ENCODE measurements around the gene TTC36.
"Not testable (repeated sequence)": the region's sequence is repeated elsewhere in the genome, so short reads cannot be mapped to it uniquely, and the experiment has no call there.

Gene TTC36, protein sequence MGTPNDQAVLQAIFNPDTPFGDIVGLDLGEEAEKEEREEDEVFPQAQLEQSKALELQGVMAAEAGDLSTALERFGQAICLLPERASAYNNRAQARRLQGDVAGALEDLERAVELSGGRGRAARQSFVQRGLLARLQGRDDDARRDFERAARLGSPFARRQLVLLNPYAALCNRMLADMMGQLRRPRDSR

DNA sequence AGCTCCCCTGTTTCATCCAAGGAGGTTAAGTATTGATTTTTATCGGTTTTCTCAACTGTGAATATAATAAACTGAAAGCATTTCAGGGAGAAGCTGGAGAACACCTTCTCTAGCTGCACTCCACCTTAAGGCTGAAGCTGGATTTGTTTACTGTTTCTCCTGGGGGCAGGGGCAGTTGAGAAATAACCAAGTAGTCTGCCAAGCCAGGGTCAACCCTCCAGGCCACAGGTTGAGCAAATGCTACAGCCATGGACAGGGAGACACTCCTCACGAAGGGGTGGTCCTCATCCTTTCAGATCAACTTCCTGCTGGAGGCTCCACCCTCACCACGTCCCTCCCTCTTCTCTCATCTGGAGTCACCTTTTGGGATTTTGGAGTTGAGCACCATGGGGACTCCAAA lies at the start of gene TTC36:
TTC36 (plus strand) TSS at position 366 of the 400 bp plus-strand sequence; CDS start at position 387, 21 bp downstream.
- DNase-seq: no peak

DNA sequence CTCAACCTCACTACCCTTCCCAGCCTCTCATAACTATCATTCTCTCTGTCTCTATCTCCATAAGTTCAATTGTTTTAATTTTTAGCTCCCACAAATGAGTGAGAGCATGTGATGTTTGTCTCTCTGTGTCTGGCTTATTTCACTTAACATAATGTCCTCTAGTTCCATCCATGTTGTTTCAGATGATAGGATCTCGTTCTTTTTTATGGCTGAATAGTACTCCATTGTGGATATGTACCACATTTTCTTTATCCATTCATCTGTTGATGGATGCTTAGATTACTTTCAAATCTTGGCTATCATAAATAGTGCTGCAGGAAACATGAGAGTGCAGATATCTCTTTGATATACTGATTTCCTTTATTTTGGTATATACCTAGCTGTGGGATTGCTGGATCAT lies 46.0 kb upstream of the TTC36 start:
- DNase-seq: not testable (repeated sequence)

DNA sequence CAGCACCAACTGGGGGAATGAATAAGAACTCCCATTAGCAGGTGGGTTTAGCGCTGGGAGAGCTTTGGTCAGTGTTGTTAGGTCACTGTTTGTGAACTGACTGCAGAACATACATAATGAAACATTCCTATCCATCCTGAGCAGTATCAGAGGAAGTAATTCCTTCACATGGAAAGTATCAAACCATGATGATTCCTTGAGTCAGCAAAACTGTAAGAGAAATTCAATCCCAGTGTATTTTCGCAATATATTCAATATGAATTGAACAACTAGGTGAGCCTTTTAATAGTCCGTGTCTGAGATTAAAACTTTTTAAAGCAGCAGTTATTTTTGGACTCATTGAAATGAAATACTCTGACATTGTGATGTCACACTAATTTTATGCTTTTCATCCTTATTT lies 42.9 kb upstream of the TTC36 start:
- no peak for DNase-seq

DNA sequence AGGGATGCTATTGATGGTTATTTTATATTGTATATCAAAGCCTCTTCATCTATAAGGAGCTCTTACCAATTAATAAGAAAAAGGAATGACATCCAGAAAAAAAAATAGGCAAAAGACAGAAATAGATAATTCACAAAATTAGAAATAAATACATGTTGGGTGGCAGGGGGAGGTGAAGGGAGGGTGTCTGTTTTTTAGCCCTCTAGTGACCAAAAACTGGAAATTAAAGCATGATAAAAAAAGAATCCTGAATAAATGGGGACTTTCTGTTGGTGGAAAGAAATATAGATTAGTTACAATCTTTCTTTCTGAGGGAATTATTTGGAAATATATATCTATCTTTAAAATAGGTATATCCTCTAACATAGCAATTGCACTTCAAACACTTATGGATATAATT lies 42.0 kb upstream of the TTC36 start:
- DNase-seq: no peak

DNA sequence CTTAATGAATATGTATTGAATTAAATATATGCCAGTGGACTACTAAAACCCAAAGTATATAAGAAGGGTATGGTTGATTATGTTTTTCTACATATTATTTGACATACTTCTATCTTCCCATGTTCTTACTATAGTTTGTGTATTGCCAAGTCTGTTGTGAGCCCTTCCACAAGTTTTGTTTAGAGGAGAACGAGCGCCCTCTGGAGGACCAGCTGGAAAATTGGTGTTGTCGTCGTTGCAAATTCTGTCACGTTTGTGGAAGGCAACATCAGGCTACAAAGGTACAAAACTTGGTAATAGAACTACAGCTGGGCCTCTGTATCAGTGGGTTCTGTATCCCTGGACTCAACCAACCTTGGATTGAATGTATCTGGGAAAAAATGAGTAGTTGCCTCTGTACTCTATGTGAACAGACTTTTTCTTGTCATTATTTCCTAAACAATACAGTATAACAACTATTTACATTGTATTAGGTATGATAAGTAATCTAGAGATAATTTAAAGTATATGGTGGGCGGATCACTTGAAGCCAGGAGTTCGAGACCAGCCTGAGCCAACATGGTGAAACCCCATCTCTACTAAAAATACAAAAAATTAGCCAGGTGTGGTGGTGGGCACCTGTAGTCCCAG lies 38.7 kb upstream of the TTC36 start:
- DNase-seq: no peak

DNA sequence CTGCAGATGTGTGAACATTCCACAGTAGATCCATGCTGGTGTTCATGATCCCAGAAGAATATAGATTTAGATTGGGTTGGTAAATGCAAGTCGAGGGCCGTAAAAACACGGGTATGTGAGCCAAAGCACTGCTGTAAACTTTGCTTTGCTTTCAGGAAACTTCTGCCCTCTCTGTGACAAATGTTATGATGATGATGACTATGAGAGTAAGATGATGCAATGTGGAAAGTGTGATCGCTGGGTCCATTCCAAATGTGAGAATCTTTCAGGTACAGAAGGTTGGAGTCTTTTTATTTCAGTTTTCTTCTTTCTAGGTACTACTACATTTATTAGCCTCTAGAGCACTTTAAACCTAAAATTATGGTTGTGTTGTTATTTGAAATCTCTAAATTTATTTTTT lies 36.2 kb upstream of the TTC36 start:
- no peak for DNase-seq

DNA sequence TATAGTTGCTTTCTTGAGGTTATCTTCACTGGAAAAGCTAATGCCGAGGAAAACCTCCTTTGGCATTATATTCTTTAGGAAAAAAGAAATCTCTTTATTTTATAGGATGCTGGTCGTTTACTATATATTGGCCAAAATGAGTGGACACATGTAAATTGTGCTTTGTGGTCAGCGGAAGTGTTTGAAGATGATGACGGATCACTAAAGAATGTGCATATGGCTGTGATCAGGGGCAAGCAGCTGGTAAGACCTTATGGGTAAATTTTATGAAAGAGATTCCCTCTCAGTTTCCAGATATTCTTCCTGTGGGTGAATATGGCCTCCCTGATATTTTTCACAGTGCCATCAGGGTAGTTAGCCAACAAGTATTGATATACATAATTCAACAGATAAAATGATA lies 29.4 kb upstream of the TTC36 start:
- DNase-seq: no peak

DNA sequence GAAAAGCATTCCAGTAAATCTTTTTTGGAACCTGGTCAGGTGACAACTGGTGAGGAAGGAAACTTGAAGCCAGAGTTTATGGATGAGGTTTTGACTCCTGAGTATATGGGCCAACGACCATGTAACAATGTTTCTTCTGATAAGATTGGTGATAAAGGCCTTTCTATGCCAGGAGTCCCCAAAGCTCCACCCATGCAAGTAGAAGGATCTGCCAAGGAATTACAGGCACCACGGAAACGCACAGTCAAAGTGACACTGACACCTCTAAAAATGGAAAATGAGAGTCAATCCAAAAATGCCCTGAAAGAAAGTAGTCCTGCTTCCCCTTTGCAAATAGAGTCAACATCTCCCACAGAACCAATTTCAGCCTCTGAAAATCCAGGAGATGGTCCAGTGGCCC lies 24.1 kb upstream of the TTC36 start:
- DNase-seq: no peak

DNA sequence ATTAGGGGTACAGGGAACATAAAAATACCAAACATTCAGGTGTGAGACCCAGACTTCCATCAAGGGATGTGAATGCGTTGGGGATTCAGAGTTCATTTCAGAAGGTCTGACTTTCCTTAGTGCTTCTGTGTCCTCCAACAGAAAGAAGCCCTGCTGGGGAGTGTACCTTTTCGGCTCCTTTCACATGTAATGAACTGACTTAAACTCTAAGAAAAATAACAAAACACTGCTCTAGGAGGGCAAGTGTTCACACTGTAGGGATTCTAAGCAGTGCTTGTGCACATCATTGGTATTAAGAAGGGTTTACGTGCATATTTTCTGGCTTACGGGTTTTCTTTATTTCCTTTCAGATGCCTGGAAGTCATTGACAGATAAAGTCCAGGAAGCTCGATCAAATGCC lies 15.7 kb upstream of the TTC36 start:
- DNase-seq: no peak

DNA sequence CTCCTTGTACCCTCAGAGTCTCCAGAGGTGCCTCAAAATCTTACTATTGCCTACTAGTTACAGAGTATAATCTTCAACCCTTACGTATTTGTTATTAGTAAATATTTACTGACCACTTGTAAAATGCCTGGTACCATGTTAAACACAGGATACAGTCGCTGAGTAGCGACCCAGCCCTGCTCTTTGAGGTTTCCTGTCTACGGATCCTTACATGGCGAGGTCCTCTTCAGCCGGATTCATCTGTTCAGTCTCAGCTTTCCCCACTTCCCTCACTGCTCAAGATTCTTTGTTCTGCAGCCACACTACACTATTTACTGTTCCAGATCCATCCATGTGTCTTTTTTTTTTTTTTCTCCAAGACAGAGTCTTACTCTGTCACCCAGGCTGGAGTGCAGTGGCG lies 13.2 kb upstream of the TTC36 start:
- no peak for DNase-seq

DNA sequence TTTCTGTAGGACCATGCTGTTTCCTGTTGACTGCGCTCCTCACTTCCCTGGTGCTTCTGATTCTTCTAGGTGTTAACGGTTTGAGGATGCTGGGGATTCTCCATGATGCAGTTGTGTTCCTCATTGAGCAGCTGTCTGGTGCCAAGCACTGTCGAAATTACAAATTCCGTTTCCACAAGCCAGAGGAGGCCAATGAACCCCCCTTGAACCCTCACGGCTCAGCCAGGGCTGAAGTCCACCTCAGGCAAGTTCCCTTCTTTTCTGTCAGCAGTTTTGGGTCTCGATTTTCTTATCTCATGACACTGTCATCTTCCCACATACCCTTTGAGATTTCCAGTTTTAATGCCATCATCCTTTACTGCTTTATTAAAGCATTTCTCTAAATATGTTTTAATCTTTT lies 7.7 kb upstream of the TTC36 start:
- no peak for DNase-seq

DNA sequence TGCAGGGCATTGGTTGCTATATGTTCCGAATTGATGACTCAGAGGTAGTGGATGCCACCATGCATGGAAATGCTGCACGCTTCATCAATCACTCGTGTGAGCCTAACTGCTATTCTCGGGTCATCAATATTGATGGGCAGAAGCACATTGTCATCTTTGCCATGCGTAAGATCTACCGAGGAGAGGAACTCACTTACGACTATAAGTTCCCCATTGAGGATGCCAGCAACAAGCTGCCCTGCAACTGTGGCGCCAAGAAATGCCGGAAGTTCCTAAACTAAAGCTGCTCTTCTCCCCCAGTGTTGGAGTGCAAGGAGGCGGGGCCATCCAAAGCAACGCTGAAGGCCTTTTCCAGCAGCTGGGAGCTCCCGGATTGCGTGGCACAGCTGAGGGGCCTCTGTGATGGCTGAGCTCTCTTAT lies 5.4 kb upstream of the TTC36 start:
- DNase-seq: no peak

DNA sequence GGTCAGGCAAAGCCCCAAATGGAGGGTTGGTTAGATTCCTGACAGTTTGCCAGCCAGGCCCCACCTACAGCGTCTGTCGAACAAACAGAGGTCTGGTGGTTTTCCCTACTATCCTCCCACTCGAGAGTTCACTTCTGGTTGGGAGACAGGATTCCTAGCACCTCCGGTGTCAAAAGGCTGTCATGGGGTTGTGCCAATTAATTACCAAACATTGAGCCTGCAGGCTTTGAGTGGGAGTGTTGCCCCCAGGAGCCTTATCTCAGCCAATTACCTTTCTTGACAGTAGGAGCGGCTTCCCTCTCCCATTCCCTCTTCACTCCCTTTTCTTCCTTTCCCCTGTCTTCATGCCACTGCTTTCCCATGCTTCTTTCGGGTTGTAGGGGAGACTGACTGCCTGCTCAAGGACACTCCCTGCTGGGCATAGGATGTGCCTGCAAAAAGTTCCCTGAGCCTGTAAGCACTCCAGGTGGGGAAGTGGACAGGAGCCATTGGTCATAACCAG lies 4.7 kb upstream of the TTC36 start:
- DNase-seq: no peak

DNA sequence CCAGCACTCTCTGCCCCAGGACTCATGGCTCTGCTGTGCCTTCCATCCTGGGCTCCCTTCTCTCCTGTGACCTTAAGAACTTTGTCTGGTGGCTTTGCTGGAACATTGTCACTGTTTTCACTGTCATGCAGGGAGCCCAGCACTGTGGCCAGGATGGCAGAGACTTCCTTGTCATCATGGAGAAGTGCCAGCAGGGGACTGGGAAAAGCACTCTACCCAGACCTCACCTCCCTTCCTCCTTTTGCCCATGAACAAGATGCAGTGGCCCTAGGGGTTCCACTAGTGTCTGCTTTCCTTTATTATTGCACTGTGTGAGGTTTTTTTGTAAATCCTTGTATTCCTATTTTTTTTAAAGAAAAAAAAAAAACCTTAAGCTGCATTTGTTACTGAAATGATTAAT lies 2.9 kb upstream of the TTC36 start:
- no peak for DNase-seq

DNA sequence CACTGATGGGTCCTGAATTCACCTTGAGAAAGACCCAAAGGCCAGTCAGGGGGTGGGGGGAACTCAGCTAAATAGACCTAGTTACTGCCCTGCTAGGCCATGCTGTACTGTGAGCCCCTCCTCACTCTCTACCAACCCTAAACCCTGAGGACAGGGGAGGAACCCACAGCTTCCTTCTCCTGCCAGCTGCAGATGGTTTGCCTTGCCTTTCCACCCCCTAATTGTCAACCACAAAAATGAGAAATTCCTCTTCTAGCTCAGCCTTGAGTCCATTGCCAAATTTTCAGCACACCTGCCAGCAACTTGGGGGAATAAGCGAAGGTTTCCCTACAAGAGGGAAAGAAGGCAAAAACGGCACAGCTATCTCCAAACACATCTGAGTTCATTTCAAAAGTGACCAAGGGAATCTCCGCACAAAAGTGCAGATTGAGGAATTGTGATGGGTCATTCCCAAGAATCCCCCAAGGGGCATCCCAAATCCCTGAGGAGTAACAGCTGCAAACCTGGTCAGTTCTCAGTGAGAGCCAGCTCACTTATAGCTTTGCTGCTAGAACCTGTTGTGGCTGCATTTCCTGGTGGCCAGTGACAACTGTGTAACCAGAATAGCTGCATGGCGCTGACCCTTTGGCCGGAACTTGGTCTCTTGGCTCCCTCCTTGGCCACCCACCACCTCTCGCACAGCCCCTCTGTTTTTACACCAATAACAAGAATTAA lies 2.4 kb upstream of the TTC36 start:
- no peak for DNase-seq

DNA sequence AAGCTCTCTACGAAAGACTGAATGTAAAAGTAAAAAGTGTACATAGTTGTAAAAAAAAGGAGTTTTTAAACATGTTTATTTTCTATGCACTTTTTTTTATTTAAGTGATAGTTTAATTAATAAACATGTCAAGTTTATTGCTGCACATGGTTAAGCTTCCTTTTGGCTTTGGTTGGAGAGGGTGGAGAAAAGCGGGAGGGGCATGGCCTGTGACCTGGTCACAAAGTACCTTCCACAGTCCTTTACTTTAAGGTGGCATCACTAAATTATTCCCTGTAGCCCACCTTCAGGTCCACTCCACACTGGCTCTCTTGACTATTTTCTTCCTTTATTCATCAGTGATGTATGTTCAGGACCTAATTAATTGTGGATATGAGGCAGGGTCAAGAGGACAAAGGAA lies 586 bp upstream of the TTC36 start:
- no peak for DNase-seq

DNA sequence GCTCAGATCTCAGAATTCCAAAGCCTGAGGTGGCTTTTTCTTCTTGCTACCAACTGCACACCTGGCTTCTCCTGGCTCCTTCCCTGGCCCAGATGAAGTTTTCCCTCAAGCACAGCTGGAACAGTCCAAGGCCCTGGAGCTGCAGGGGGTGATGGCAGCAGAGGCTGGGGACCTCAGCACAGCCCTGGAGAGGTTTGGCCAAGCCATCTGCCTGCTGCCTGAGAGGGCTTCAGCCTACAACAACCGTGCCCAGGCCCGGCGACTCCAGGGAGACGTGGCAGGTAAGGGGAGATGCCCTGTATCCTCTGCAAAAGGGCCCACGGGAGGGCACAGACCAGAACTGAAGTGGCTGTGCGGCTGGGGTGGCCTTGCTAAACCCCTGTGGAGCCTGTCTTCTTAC lies 1.2 kb downstream of the TTC36 start:
- no peak for DNase-seq

DNA sequence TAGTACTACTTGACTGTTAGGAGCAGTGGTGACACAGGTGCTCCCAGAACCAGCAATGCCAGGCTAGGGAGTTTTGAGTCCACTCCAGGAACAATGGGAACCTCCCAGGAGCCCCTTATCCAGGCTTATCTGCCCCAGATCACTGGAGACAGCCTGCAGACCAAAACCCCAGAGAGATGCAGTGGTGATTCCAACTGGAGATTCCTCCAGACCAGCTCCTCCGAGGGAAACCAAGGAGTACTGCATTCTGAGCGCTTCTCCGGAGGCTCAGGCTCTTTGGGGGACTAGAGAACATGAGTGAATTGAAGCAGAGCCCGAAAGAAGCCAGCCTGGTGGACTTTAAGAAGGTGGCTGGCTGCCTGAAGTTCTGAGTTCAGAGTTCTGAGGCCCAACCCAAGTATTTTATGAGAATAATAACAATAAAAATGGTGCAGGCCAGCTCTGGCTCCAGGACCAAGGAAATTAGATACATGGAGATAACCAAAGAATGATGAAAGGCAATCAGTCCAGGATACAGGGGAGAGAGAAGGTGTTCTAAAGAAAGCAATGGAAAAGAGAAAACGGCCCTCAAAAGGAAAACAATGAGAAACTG lies 2.4 kb downstream of the TTC36 start:
- no peak for DNase-seq

DNA sequence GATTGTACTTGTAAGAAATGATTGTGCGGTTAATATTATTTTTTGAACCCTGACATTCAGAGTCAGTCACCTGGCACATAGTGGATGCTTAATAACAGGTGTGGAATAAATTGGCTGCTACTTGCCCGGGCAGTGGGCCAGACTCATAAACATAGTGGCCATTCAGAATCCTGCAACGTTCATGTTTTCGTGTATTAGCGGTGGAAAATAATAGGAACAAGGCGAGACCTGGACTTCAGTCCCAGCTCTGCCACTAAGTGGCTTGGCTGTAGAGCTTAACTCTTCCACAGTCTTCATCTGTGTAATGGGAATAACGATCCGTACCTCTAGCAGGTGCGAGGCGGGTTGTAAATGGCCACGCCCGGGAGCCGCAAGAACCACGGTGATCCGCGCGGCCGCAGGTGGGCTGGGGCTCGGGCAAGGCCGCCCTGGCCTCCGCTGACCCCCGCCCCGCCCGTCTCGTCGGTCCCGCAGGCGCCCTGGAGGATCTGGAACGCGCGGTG lies 3.0 kb downstream of the TTC36 start:
- DNase-seq: no peak

DNA sequence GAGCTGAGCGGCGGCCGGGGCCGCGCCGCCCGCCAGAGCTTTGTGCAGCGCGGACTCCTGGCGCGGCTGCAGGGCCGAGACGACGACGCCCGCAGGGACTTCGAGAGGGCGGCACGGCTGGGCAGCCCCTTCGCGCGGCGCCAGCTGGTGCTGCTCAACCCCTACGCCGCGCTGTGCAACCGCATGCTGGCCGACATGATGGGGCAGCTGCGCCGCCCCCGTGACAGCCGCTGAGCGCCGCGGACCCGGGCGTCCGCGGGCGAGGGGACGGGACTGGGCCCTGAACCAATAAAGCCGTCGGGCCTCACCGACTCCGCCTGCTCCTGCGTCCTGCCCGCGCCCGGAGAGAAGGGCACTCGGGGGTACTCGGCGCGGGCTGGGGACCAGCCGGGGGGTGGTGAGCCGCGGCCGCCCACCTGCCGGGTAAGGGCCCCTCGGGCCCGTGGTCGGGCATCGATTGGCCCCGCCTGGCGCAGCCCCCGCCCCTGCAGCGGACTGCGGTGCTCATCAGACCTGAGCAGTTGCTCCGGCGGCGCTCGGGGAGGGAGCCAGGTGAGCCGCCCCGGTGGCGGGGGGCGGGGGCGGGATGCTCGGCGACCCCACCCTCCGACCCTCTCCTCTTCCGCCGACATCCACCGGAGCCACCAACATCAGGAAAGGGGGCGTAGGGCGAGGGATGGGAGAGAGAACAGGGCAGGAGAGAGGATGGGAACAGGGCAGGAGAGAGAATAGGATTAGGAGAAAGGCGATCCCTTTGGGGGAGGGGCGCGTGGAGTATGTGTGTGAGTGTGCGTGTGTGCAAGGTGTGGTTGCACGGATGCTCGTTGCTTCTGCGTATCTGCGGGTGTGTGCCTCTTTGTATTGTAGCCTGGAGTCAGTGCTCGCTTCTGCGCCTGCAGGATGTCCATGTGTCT lies 3.7 kb downstream of the TTC36 start, which contains the start of gene TMEM25:
TMEM25 (plus strand) TSS at position 510 of the 914 bp plus-strand sequence. CDS start 610 bp downstream, outside the sequence.
- DNase-seq: no peak

DNA sequence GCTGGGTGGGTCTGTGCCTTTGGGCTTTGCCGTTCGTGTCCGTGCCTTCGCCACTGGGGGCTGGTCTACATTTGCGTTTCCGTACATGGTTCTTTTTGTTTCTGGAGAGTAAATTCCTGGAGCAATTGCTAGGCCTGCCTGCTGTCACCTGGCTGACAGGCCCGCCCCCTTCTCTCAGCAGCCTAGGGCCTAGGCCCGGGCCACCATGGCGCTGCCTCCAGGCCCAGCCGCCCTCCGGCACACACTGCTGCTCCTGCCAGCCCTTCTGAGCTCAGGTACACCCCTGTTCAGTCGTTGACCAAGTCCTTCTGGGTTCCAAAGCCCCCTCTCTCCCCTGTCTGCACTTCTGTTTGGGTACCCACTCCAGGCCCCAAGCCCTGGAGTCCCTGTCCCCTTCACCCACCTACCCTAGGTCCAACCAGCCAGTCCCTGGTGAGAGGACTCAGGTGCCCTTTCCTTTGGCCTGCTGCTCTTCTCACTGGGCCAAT lies 4.4 kb downstream of the TTC36 start:
- no peak for DNase-seq

DNA sequence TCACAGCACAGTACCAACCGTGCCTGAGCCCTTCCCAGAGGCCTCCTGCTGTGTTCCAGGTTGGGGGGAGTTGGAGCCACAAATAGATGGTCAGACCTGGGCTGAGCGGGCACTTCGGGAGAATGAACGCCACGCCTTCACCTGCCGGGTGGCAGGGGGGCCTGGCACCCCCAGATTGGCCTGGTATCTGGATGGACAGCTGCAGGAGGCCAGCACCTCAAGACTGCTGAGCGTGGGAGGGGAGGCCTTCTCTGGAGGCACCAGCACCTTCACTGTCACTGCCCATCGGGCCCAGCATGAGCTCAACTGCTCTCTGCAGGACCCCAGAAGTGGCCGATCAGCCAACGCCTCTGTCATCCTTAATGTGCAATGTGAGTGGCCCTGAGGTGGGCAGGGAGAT lies 4.8 kb downstream of the TTC36 start:
- DNase-seq: no peak
